Measurements from ENCODE around the gene NFIA.

DNA sequence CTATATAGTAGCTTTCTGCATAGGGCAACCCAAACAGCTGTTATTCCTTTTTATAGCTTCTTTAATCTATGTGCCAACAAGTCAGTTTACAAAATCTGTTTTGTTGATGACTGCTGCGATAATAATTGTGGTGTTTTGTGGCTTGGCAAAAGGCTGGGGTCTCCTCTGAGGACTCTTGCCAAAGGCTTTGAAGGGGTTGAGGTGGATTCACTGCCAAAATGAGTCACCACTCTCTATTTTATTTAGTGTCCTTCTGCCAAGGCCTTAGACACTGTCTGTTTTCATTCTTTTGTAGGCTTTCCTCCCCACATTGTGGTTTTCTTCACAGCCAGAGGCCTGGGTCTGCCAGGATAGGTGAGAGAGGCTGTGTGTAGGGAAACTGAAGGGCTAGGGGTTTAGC lies 161.8 kb downstream of the NFIA start:
- TF ChIP-seq, protein P1, sequence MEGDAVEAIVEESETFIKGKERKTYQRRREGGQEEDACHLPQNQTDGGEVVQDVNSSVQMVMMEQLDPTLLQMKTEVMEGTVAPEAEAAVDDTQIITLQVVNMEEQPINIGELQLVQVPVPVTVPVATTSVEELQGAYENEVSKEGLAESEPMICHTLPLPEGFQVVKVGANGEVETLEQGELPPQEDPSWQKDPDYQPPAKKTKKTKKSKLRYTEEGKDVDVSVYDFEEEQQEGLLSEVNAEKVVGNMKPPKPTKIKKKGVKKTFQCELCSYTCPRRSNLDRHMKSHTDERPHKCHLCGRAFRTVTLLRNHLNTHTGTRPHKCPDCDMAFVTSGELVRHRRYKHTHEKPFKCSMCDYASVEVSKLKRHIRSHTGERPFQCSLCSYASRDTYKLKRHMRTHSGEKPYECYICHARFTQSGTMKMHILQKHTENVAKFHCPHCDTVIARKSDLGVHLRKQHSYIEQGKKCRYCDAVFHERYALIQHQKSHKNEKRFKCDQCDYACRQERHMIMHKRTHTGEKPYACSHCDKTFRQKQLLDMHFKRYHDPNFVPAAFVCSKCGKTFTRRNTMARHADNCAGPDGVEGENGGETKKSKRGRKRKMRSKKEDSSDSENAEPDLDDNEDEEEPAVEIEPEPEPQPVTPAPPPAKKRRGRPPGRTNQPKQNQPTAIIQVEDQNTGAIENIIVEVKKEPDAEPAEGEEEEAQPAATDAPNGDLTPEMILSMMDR (IDR thresholded peaks at IDR 0.05; ENCODE audit: low read length): no peak
- TF ChIP-seq EZH2 (optimal IDR thresholded peaks at IDR 0.05; ENCODE audit: low read depth, low read length): no peak
